Endothelial cell of umbilical vein (primary cell): Measurements from ENCODE around the gene C3orf70.

Experiments used
- EZH2 ChIP-seq: IDR thresholded peaks from 2 replicates; pipeline ENCODE4 v1.6.1; 2012; ENCODE audit warnings: borderline replicate concordance, low read depth, mild to moderate bottlenecking, moderate library complexity, low read length, inconsistent platforms; ENCODE audit not compliant: severe bottlenecking
- POLR2A ChIP-seq: IDR thresholded peaks from 2 replicates; pipeline ENCODE4 v1.6.1; 2012; ENCODE audit warnings: low read depth, mild to moderate bottlenecking, control low read depth, low read length
- POLR2AphosphoS5 ChIP-seq: IDR thresholded peaks from 2 replicates; pipeline ENCODE4 v1.6.1; 2012; ENCODE audit warnings: low read depth, mild to moderate bottlenecking, control low read depth, low read length, moderate library complexity; ENCODE audit not compliant: insufficient read depth
- TF ChIP-seq, protein P1 (sequence below), 2 donors: IDR thresholded peaks; 1 replicate in 1 of 2; 2 replicates in 1 of 2; pipeline ENCODE4 v1.5.1; 2011; ENCODE audit warnings: low read length in 2 of 2, mild to moderate bottlenecking in 2 of 2, moderate library complexity in 2 of 2, control low read depth in 1 of 2, inconsistent platforms in 1 of 2, low read depth in 1 of 2; ENCODE audit not compliant: insufficient read depth in 1 of 2; ENCODE audit errors: extremely low read depth in 1 of 2

DNA sequence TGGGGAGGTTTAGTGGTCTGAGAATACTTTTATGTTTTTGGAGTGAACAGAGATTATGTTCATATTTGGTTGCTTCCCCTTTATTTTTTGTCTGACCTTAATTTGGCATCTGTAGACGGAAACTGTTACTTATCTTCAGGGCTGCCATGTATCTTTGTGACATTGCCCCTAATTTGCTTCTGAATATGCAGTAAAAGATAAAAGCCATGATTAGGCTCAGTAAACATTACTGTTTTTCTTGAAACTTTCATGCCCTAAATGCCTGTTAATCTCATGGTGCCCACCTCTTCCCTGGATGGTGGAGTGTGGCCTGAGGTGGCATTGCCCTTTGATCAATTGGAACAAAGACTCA is 106.7 kb downstream of the C3orf70 start:
- TF ChIP-seq, protein P1, sequence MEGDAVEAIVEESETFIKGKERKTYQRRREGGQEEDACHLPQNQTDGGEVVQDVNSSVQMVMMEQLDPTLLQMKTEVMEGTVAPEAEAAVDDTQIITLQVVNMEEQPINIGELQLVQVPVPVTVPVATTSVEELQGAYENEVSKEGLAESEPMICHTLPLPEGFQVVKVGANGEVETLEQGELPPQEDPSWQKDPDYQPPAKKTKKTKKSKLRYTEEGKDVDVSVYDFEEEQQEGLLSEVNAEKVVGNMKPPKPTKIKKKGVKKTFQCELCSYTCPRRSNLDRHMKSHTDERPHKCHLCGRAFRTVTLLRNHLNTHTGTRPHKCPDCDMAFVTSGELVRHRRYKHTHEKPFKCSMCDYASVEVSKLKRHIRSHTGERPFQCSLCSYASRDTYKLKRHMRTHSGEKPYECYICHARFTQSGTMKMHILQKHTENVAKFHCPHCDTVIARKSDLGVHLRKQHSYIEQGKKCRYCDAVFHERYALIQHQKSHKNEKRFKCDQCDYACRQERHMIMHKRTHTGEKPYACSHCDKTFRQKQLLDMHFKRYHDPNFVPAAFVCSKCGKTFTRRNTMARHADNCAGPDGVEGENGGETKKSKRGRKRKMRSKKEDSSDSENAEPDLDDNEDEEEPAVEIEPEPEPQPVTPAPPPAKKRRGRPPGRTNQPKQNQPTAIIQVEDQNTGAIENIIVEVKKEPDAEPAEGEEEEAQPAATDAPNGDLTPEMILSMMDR (IDR thresholded peaks at IDR 0.05; ENCODE audit: extremely low read depth in 1 of 2, insufficient read depth in 1 of 2, low read depth in 1 of 2, low read length in 2 of 2): no peak
- TF ChIP-seq POLR2A: no peak
- TF ChIP-seq POLR2AphosphoS5: no peak
- no peak for TF ChIP-seq EZH2
